GM06990 (cell line): ENCODE data around the gene NODAL.

Source experiments
- DNase-seq: peaks from one replicate; pipeline ENCODE4 v3.0.0-alpha.2; 2011; ENCODE audit not compliant: insufficient read length; ENCODE audit errors: extremely low read depth
- H3K27me3 ChIP-seq: replicated peaks from 2 replicates; pipeline ENCODE4 v1.6.0; 2011; ENCODE audit warnings: low read length; ENCODE audit not compliant: control insufficient read depth, insufficient read depth
- H3K36me3 ChIP-seq: 2 replicates; pipeline ENCODE4 v1.5.1; 2011; ENCODE audit warnings: low read length; ENCODE audit not compliant: control insufficient read depth, insufficient read depth
- H3K4me3 ChIP-seq: replicated peaks from 2 replicates; pipeline ENCODE4 v1.5.1; 2011; ENCODE audit warnings: low read depth, mild to moderate bottlenecking, control low read depth, low read length
- TF ChIP-seq, protein P1 (sequence below): IDR thresholded peaks from 2 replicates; pipeline ENCODE4 v1.5.1; 2011; ENCODE audit warnings: low read length, control low read depth, mild to moderate bottlenecking, inconsistent platforms; ENCODE audit not compliant: insufficient read depth, poor library complexity, severe bottlenecking

The NODAL gene

DNA sequence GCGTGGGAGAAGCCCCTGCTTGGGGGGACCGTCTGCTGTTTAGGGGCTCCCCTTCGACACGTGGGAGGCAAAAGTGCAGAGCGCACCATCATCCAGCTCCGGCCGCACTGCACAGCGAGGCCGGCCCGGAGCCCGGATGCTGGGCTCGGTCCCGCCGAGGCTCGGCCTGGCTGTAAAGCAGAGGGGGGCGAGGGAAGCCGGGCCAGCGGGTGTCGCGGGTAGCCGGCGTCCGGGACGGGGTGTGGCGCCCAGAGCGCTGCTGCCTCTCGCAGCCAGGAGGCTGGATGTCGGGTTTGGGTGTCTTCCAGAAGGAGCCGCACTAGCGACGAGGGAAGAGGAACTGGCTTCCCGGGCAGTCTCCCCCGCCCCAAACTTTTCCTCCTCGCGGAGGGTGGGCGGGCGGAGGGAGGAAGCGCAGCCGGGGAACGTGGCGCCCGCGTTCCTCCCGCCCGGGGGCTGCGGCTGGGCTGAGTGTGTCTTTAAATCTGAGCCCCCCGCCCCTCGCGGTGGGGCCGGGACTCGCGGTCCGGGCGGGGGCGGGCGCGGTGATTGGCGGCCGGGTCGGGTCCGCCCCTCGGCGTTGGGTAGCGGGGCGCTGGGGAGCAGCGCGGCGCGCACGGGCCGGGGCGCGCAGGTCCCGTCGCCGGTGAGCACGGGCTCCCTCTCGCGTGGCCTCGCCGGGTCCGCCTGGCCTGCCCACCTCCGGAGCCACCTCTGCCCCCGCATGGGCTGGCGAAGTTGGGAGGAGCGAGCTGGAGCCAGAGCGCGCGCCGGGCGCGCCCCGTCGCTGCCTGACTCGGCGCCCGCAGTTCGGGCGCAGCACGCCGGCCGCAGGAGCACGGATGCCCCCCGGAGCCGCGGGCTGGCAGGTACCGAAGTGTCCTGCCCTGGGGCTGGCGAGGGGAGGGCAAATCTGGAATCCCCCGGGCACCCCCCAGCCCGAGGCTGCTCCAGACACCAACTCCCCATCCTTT is 37.0 kb upstream of the NODAL start, which contains the start of gene PALD1:
Gene PALD1 (plus strand): TSS at position 577 of the 974 bp plus-strand sequence. CDS start 47,185 bp downstream, outside the sequence.
- peak; percentile 74 for DNase-seq
- Histone ChIP-seq H3K27me3 (no peaks in the 10 kb centered on the region), H3K4me3 (peak within 1 kb of the TSS; percentile 53), H3K36me3 (no peaks in the 10 kb centered on the region)
- TF ChIP-seq, protein P1, sequence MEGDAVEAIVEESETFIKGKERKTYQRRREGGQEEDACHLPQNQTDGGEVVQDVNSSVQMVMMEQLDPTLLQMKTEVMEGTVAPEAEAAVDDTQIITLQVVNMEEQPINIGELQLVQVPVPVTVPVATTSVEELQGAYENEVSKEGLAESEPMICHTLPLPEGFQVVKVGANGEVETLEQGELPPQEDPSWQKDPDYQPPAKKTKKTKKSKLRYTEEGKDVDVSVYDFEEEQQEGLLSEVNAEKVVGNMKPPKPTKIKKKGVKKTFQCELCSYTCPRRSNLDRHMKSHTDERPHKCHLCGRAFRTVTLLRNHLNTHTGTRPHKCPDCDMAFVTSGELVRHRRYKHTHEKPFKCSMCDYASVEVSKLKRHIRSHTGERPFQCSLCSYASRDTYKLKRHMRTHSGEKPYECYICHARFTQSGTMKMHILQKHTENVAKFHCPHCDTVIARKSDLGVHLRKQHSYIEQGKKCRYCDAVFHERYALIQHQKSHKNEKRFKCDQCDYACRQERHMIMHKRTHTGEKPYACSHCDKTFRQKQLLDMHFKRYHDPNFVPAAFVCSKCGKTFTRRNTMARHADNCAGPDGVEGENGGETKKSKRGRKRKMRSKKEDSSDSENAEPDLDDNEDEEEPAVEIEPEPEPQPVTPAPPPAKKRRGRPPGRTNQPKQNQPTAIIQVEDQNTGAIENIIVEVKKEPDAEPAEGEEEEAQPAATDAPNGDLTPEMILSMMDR, result peak; percentile 5

DNA sequence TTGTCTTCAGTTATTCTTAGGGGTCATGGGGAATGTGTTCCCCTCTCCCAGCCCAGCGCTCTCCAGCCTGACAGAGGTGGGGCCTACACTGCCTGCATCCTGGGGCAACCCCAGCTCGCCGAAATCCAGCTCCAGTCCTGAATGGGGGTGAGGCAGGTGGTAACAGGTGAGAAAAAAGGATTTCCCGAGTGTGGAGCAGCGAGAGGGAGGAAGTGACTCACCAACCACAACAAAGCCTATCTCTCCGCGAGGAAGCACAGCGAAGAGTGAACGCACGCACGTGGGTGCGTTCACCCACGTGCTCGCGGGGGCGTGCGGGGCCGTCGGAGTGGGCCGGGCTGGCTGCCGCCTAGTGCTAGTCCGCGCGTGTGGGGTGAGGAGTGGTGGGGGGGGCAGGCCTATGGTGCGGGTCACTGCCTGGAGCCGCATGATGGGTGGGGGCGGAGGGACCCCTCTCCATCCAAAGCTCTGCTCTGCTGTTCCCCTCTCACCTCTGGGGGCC is 36.2 kb upstream of the NODAL start:
- H3K4me3 ChIP-seq, result peak overlapping the region; percentile 53
- DNase-seq, result peak; percentile 77
- H3K27me3 ChIP-seq, result no peaks in the 10 kb centered on the region
- TF ChIP-seq, protein P1, result no peak
- H3K36me3 ChIP-seq, result no peaks in the 10 kb centered on the region

DNA sequence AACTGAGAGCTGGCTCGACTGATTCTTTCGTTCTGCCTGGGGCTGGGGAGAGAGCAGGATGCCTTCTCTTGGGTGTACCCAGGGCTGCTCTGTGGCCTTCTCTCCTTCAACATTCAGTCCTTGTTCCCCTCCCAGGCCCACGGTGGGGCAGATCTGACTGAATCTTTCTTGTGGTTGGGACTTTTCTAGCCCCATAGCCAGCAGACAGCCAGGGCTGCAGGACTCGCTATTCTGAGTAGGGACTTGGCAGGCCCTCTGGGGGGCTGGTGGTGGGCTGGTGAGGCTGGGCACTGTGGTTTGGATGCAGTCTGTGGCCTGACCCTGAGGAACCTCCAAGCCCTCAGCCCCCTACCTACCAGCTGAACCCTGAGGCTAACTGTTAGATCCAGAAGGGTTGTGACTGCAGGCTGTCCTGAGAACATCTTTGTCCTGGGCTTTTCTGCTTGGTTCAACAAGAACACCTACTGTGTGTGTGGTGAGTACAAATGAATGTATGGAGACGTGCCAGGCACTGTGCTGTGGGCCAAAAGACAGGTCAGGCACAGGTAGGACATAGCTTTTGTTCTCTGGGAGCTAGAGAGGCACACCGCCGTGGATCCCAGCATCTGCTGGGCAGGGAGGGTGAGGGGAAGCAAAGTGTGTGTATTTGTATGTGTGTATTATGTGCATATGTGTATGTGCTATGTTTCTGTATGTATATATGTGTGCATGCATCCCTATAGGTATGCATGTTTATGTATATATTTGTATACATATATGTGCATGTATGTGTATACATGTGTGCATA is 35.0 kb upstream of the NODAL start:
- TF ChIP-seq, protein P1, result no peak
- Histone ChIP-seq H3K36me3 (no peaks in the 10 kb centered on the region), H3K27me3 (no peaks in the 10 kb centered on the region), H3K4me3 (no peak overlapping the region)
- no peak for DNase-seq

DNA sequence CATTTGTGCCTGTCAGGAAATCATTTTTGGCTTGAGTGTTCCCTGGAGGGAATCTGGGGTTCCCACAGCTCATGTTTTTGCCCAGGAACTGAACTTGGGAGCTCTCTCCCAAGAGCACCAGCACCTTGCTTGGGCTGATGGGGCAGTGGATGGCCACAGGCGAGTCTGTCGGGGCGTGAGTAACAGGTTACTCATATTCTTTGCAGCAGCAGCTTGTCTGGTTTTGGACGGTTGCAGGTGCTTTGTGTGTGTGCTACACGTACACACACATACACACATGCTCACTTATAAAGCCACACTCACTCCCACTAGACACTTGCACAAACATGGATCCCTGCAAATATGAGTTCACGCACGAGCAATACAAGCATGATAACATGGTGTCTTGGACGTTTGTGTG is 34.2 kb upstream of the NODAL start:
- H3K36me3 ChIP-seq, result no peaks in the 10 kb centered on the region
- TF ChIP-seq, protein P1, result no peak
- no peak overlapping the region for H3K4me3 ChIP-seq
- H3K27me3 ChIP-seq, result no peaks in the 10 kb centered on the region
- no peak for DNase-seq

DNA sequence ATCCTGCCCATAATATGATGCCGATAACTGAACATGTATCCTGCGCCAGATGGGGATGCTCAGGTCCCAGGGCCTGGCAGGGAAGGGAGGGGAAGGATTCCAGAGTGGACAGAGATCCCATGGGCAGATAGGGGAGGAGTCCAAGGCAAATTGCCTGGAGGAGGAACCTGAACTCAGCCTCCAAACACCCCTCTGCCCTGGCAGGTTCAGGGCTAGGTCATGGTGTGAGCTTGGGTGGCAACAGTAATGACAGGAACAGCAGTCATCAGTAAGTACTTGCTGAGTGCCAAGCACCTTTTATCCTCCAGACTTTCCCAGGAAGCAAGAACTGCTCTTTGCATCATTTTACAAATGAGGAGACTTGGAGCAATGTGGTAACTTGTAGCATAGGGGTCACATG is 33.3 kb upstream of the NODAL start:
- TF ChIP-seq, protein P1, result no peak
- H3K27me3 ChIP-seq, result no peaks in the 10 kb centered on the region
- no peaks in the 10 kb centered on the region for H3K36me3 ChIP-seq
- no peak overlapping the region for H3K4me3 ChIP-seq
- no peak for DNase-seq
